BJ (cell line): ENCODE data around the gene TSPAN18. TPM values are rescaled to one million over a fixed set of nuclear protein-coding genes. Genes with fewer than 3 reads are reported as not detected.

Source experiments
- CTCF ChIA-PET: fragments of 350-600 bp; formaldehyde crosslinking; extraction: SDS; loops from one replicate; lab custom pipeline; 2021; ENCODE audit warnings: antibody characterized with exemption, inconsistent platforms; lab: Yijun Ruan, JAX
- POLR2A ChIA-PET: fragments of 300-600 bp; sonication (Branson Sonifier 250); formaldehyde crosslinking; extraction: SDS; loops from one replicate; lab custom pipeline; 2021; ENCODE audit warnings: antibody characterized with exemption; lab: Charles Lee
- DNase-seq: peaks from one replicate; pipeline ENCODE4 v3.0.0-alpha.2; 2011; ENCODE audit warnings: low read depth
- H3K27me3 ChIP-seq: 2 replicates; pipeline ENCODE4 v1.6.0; 2011; ENCODE audit warnings: low read length; ENCODE audit not compliant: control insufficient read depth, insufficient read depth
- H3K36me3 ChIP-seq: 2 replicates; pipeline ENCODE4 v1.5.1; 2011; ENCODE audit warnings: low read length; ENCODE audit not compliant: control insufficient read depth, insufficient read depth
- H3K4me3 ChIP-seq: 2 replicates; pipeline ENCODE4 v1.5.1; 2011; ENCODE audit warnings: low read depth, mild to moderate bottlenecking, control low read depth, low read length
- CTCF ChIP-seq: IDR thresholded peaks from 2 replicates; pipeline ENCODE4 v1.5.1; 2011; ENCODE audit warnings: low read depth, mild to moderate bottlenecking, control low read depth, inconsistent platforms, low read length, moderate library complexity; ENCODE audit not compliant: insufficient read depth
- polyA plus RNA-seq: library from polyadenylated mRNA; depleted of rRNA; stranded (reverse); fragments of >200 nt; gene quantifications from 2 replicates; pipeline ENCODE4 v1.2.3, GENCODE V29; 2011

TSPAN18 gene
- polyA plus RNA-seq, 1 experiment: 0.55 TPM

GRCh38 chr11:44789496-44789895 is 62.7 kb downstream of the TSPAN18 start:
- no peak for TF ChIP-seq CTCF
- H3K27me3 ChIP-seq: peaks cover 18% of the 10 kb centered on the region
- ChIA-PET CTCF (interaction anchor here (0.6 to 2.9 kb wide), 5 partner anchors 13 to 64 kb away, joined by 3 to 11 read pairs (median 4); no protein-coding TSS in a partner anchor), POLR2A (no interaction called here)
- no peak overlapping the region for H3K4me3 ChIP-seq
- no peak for DNase-seq
- H3K36me3 ChIP-seq: no peaks in the 10 kb centered on the region

- Histone ChIP-seq H3K36me3 (no peaks in the 10 kb centered on the region), H3K27me3 (peaks cover 17% of the 10 kb centered on the region), H3K4me3 (no peak overlapping the region)
- CTCF ChIA-PET: interaction anchor here (1.8 to 2.9 kb wide), 2 partner anchors 12 to 15 kb away, joined by 4 to 11 read pairs; no protein-coding TSS in a partner anchor
- no peak for TF ChIP-seq CTCF
- POLR2A ChIA-PET: no interaction called here
- DNase-seq: no peak
Observed at GRCh38 chr11:44790211-44790610, 63.4 kb downstream of the TSPAN18 start.

GRCh38 chr11:44791316-44791925 is 64.7 kb downstream of the TSPAN18 start:
- no peak overlapping the region for H3K4me3 ChIP-seq
- ChIA-PET POLR2A (no interaction called here), CTCF (interaction anchor here (1.9 kb wide), 1 partner anchor 15 kb away, joined by 4 read pairs; no protein-coding TSS in a partner anchor)
- H3K27me3 ChIP-seq: peaks cover 12% of the 10 kb centered on the region
- DNase-seq: no peak
- H3K36me3 ChIP-seq: no peaks in the 10 kb centered on the region
- no peak for TF ChIP-seq CTCF

- ChIA-PET POLR2A (no interaction called here), CTCF (interaction anchor here (1.8 to 1.9 kb wide), 2 partner anchors 13 to 16 kb away, joined by 4 read pairs; no protein-coding TSS in a partner anchor)
- no peak for TF ChIP-seq CTCF
- DNase-seq: no peak
- Histone ChIP-seq H3K36me3 (no peaks in the 10 kb centered on the region), H3K27me3 (peaks cover 12% of the 10 kb centered on the region), H3K4me3 (no peak overlapping the region)
Observed at GRCh38 chr11:44792171-44792570, 65.4 kb downstream of the TSPAN18 start.

- Histone ChIP-seq H3K4me3 (no peak overlapping the region), H3K27me3 (peaks cover 8% of the 10 kb centered on the region), H3K36me3 (no peaks in the 10 kb centered on the region)
- TF ChIP-seq CTCF: no peak
- ChIA-PET CTCF (interaction anchor here (1.5 to 2.0 kb wide), 4 partner anchors 11 to 101 kb away, joined by 4 read pairs; no protein-coding TSS in a partner anchor), POLR2A (no interaction called here)
- no peak for DNase-seq
Observed at GRCh38 chr11:44793350-44794090, 66.8 kb downstream of the TSPAN18 start.
